NCI-H1694 treated with DMSO at 0.1 percent for 48 hours (cell line): ENCODE data around the gene TUSC2.
A peak's percentile ranks its signal among the peaks of the same experiment; 100 is the strongest.
"Not testable (repeated sequence)": the region's sequence is repeated elsewhere in the genome, so short reads cannot be mapped to it uniquely, and the experiment has no call there.

ENCODE experiments used
- DNase-seq: peaks from one replicate; lab custom pipeline; 2025; lab: John Stamatoyannopoulos, UW

Gene TUSC2

DNA sequence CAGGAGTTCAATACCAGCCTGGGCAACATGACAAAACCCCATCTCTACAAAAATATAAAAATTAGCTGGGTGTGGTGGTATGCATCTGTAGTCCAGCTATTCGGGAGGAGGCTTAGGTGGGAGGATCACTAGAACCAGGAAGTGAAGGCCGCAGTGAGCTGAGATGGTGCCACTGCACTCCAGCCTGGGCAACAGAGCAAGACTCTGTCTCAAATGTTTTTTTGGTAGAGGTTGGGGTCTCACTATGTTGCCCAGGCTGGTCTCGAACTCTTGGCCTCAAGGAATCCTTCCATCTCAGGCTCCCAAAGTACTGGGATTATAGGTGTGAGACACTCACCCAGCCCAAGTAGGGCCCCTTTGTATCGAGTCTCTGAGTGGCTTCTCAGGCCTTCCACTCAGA lies 33.9 kb downstream of the TUSC2 start:
- DNase-seq = no peak

DNA sequence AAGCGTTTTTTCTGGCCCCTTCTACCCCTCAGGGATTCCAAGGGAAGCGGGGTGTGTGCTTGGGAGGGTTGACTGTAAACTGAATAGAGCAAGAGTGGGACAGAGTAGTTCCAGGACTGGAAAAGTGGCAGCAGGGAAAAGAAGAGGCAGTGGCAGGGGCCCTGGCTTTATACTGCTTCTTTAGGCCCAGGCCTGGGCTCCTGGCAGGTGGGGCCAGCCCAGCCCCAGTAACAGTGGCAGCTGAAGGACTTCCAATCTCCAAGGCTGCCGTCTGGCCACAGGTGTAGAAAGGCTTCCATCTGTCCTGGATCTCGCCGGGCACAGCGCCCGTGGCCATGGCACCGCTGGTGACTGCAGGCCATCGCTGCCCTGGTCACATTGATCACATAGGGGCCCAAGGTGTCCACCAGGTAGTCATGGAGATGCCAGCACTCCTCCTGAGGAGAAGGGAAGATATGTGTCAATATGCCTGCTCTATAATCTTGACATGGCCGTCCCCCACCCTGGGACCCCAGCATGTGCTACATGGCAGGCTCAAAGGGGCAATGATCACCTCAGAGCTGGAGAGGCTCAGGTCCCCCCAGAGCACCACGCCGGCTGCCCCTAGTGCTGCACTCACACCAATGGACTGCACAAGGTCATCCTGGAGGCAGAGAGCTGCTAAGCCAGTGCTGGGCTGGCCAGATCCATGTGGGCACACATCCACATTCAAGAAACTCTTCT lies 34.8 kb downstream of the TUSC2 start:
- DNase-seq = no peak

DNA sequence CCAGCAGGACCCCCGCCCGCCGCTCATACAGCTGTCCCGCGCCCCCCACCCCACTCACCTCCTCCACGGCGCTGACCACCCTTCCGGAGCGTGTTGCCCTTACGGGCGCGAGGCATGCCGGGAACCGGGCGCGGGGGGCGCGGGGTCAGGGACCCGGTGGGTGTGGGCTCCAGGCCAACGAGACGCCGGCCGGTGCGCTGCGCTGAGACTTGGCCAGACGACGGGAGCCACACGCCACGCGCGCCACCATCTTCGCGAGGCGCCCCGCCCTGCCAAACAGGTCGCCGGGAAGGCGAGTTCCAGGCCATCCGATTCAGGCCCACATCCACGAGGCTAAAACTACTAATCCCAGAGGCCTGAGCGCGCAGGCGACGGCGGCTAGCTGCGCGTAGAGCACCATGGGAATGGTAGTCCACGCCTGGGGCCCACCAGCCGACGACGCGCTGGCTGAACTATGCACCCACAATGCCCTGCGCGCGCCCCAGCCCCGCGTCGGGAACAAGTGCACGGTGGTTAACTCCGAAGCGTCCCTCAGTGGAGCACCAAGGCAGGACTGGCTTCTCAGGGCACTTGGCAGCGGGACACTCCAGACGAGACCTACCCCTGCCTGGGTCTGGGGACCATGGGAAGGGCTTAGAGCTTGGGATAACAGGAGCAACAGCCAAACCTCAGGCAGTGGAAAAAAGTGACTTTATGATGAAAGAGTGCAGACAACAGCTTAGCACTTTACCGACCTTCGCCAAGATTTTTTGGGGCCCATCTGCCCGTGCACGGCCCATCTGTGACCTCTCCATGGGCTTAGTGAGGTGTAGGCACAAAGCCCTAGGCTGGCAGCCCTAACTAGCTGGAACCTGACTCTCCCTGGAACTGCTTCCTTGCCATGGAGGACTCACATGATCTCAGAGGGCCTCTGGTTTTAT lies 35.6 kb downstream of the TUSC2 start, which contains the start of gene IFRD2:
TSS of gene IFRD2 (minus strand) at position 271 of the 920 bp plus-strand sequence. CDS start at position 116, 155 bp downstream.
- peak; percentile 76 for DNase-seq

DNA sequence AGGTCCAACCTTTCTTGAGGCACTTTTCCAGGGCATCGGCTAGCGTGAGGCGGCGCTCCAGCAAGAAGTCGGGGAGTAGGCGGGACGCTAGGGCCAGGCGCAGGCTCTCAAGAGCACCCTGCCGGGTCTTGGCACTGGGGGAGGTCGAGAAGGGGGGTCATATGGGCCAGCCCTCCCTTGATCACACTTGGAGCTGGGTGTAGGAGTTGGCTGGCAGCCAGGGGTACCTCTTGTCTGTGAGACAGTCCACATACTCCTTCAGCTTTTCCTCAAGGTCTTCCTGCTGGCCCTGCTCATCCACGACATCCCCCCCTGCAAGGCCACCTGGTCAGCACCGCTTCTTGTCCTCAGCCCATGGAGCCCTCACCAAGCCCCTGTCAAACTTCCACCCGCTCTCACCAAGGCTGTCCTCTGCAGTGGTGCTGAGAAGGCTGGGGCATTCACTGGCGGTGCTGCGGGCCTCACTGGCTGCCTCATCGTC lies 37.8 kb downstream of the TUSC2 start:
- no peak for DNase-seq

DNA sequence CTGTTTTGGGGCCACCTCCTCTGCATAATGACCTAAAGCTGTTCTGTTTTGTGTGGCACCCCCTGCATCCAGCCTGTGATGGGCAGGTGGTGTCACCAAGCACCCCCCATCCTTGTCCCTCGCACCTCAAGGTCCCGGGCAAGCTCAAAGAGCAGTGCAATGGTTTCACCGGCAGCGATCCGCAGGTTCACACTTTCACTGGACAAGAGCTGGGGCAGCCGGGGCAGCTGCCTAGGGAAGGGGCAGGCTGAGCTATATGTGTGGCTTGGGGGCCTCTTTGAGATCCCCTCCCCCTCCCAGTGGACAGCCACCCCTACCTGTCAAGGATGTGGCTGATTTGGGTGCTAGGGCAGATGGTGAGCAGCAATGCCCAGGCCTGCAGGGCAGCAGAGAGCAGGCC lies 38.9 kb downstream of the TUSC2 start:
- no peak for DNase-seq

DNA sequence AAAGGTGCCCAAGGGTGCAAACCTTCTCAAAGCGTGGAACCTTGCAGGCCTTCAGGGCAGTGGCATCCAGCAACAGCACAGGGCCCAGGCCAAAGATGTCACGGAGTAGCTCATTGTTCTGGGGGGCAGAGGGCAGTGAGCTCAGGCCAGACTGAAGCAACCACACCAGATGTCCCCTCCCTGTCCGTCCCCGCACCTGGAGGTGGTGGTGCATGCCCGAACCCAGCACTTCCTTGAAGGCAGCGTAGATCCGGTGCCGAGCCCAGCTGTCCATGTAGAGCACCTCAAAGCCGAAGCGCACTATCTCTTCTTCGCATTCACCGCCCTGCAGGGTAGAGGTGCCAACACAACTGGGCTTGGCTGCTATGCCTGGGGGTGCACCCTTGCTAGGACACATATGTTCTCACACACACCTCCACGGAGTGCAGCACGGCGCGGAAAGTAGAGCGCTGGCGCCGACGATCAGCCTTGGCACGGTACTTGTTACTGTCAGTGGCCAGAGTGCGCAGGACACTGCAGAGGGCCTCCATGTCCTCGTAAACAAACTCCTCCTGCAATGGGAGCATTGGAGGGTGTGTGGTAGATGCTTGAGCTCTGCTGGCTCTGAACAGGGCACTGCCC lies 39.5 kb downstream of the TUSC2 start:
- no peak for DNase-seq

DNA sequence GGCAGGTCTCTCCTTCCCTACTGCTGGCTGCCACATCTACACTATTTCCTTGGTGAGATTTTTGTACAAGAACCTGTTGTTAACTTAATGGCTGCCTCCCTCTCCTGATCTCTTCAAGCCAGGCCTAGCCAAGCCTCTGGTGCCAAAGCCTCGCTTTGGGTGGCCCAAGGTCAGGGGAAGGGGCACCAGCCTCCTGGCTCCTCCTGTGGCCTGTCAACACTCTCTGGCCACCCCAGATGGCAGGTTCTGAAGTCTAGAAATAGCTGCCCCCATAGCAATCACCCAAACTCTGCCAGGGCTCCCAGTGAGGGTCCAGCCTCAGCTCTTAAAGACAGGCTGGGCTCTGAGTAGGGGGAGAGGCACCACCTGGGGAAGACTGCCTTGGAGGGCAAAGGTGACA lies 40.8 kb downstream of the TUSC2 start:
- no peak for DNase-seq

DNA sequence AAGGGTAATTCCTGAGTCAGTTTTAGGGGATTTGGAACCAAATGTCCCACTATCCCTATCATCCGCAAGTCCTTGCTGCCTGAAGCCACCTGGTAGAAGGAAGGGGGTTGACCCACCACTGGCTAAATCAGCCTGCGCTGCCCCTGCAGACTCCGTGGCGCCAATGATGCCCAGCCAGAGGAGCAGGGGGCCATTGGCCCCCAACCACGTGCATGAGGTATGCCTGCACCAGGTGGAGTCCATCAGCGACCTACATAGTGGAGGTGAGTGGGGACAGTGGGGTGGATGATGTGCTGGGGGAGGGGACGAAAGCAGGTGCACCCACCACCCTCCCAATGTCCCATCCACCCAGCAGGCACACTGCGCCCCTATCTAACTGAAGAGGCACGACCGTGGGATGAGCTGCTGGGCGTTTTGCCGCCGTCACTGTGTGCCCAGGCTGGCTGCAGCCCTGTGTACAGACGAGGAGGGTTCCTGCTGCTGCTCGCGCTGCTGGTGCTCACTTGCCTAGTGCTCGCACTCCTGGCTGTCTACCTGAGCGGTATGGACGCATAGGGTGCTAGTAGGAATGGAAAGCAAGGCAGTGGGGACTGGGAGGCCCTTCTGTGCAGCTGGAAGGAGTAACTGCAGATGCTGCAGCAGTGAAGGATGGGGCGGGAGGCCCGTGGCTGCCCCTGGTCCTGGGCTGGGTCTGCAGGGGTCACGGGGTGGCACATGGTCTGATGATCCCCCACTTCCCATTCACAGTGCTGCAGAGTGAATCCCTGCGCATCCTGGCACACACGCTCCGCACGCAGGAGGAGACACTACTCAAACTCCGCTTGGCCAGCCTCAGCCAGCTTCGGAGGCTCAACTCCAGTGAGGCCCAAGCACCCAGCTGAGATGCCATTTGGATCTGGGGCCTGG lies 41.4 kb downstream of the TUSC2 start:
- DNase-seq = no peak

DNA sequence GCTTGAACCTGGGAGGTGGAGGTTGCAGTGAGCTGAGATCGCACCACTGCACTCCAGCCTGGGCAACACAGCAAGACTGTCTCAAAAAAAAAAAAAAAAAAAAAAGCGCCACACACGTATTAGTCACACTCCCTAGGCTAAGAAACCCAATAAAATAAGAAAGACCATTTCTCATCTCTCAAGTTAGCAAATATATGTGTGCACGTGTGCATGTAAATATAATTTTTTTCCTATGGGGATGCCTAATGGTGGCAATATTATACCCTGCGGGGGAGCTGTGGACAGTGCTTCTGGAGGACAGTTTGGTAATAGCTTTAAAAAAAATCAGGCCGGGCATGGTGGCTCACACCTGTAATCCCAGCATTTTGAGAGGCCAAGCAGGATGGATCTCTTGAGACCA lies 43.9 kb downstream of the TUSC2 start:
- DNase-seq = not testable (repeated sequence)

DNA sequence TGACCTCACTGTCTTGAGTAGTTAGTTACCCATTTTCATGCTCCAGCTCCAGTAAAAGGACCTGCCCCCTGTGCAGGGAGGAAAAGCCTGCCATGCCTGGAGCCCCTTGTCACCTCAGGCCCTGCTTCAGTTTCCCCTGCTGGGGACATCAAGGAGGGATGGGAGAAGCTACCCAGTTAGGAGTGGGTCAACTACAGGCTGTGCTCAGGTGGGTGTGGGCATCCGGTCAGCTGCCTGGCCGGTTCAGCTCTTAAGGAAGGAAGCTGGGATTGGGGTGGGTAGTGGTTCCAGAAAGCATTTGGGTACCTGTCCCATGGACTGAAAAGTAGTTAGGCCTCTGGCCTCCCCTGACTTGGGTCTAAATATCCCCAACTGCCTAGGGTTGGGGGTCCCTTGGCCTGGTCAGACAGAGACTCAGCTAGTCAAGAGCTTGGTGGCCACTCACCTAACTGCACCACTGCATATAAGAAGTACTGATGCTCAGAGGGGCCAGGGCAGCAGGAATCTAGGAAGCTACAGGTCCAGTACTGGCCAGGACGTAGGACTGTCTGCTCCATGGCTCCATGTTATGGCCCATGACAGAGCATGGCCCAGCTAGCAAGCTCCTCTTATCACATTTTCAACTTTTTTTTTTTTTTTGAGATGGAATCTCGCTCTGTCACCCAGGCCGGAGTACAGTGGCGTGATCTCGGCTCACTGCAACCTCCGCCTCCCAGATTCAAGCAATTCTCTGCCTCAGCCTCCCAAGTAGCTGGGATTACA lies 48.6 kb downstream of the TUSC2 start:
- DNase-seq = no peak

DNA sequence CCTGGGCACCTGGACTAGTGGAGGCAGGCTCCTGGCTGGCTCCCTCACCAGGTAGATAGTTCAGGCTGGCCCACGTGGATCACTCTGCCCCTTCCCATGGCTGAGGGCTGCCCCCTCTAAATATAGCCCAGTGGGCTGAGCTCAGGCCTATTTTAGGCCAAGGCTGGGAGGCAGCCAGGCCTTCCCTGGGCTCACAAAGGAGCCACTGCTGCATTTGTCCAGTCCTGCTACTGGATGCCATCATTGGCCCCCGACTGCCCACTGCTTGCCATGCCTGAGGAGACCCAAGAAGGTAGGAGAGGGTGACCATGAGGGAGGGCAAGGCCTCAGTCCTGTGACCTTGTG lies 49.2 kb downstream of the TUSC2 start, which contains the start of gene LSMEM2:
TSS of gene LSMEM2 (plus strand) at position 208 of the 345 bp plus-strand sequence. CDS start at position 235, 27 bp downstream.
- DNase-seq = no peak

DNA sequence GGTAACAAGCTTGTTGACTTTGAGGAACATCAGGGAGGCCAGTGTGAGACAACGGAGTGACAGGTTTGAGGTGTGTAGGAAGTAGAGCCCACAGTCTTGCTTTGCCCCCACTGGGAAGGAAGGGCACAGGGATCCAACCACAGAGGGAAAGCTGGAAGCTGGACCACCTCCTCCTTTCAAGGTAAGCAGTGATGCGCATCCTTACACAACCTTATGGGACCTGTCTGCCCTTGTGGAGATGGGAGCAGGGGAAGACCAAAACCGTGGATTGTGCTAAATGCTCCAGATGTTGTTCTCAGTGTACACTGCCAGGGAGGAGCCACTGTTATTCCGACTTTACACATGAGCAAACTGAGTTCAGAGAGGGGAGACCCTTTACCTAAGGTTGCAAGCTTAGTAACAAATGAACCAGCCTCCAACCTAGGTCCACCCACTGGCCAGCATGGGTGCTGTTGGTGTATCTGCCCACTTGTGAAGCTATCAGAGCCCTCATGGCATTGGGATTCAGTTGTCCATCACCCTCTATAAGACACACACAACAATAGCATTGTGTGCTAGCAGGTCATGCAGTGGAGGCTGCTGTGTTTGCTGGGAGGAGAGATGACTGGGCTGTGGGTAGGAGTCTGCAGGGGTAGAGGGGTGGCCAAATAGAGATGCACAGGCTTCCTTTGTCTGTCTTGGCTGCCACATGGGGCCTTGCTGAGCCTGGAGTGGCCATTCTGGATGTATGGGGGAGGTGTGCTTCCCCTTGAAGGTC lies 49.7 kb downstream of the TUSC2 start:
- no peak for DNase-seq

DNA sequence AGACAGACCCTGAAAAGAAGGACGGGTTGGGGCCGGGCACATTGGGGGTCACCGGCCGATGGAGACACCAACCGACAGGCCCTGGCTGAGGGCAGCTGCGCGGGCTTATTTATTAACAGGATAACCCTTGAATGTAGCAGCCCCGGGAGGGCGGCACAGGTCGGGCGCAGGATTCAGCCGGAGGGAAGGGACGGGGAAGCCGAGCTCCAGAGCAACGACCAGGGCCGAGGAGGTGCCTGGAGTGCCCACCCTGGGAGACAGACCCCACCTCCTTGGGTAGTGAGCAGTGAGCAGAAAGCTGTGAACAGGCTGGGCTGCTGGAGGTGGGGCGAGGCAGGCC lies 51.3 kb downstream of the TUSC2 start:
- DNase-seq = no peak

DNA sequence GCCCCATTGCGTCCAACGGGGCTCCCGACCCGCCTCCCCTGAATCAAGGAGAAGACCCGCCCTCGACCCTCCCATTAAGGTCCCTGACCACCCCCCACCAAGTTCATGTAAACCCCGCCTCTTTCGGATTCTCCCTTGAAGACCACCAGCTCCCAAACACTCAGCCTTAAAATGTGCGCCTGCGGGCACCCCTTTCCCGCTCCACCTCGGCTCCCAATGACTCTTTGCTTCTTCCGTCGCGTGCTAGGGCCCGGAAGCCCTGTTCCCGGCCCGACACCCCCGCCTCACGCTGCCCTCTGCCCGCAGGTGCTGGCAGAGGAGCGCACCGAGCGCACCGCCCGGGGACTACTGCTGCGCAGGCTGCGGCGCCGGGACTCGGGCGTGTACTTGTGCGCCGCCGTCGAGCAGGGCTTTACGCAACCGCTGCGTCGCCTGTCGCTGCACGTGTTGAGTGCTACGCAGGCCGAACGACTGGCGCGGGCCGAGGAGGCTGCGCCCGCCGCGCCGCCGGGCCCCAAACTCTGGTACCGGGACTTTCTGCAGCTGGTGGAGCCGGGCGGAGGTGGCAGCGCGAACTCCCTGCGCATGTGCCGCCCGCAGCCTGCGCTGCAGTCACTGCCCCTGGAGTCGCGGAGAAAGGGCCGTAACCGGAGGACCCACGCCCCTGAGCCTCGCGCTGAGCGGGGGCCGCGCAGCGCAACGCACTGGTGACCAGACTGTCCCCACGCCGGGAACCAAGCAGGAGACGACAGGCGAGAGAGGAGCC lies 51.8 kb downstream of the TUSC2 start:
- DNase-seq = no peak

DNA sequence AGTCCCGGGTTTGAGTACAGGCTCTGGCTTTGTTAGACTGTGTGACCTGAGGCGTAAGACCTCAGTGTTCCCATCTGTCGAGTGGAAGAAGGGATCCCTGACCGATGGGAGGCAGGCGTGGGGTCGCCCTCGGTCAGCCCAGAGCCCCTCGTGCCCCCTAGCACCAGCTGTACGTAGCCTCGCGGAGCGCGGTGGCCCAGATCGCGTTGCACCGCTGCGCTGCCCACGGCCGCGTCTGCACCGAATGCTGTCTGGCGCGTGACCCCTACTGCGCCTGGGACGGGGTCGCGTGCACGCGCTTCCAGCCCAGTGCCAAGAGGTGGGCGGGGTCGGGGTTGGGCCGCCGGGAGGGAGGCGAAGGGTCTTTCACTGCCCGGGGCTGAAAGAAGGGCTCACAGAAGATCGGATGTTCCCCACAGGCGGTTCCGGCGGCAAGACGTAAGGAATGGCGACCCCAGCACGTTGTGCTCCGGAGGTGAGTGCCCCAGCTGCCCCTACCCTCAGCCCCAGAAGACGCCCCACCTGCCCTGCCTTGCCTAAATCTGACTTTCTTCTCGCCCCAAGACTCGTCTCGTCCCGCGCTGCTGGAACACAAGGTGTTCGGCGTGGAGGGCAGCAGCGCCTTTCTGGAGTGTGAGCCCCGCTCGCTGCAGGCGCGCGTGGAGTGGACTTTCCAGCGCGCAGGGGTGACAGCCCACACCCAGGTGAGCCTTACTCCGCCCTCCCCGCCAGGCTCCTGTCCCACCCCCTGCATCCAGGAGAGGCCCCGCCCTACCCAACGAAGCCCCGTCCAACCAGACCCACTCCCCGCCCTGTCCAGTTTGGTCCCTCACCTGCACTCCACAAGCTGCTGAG lies 52.7 kb downstream of the TUSC2 start:
- DNase-seq = no peak
